ENCODE measurements around the gene SEC16A.

Gene SEC16A

DNA sequence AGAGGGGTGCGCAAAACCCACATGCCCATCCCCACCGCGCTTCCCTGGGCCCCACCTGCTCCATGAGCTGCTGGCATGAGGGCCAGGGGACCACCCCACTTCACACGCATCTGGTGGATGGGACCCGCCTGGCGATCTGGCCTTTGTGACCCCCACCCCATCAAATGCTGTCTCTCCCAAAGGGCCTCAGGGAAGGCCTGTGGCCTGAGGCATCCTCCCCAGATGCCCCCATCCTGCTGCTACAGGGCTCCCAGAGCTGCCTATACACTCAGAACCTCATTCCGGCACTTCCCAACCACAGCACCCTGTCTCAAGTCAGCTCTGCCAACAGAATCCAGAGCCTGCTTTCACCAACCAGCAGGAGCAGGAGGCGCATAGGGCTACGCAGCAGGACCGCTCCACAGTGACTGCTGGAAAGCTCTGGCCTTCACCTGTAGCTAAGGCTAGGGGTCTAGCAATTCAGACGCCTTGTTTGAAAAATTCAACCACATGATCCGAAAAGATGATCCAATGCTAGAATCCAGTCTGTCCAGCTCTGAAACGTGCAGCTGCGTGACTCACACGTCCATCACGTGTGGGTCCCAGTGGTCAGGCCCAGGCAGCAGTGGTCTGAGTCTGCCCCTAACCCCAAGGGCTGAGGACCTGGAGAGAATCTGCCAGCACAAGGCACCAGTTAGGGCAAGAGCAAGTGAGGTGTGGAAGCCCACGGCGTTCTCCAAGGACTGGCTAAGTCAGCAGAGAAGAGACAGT is 81.5 kb downstream of the SEC16A start:
- no peak for DNase-seq (ENCODE audit: low read depth in 2 of 2)

DNA sequence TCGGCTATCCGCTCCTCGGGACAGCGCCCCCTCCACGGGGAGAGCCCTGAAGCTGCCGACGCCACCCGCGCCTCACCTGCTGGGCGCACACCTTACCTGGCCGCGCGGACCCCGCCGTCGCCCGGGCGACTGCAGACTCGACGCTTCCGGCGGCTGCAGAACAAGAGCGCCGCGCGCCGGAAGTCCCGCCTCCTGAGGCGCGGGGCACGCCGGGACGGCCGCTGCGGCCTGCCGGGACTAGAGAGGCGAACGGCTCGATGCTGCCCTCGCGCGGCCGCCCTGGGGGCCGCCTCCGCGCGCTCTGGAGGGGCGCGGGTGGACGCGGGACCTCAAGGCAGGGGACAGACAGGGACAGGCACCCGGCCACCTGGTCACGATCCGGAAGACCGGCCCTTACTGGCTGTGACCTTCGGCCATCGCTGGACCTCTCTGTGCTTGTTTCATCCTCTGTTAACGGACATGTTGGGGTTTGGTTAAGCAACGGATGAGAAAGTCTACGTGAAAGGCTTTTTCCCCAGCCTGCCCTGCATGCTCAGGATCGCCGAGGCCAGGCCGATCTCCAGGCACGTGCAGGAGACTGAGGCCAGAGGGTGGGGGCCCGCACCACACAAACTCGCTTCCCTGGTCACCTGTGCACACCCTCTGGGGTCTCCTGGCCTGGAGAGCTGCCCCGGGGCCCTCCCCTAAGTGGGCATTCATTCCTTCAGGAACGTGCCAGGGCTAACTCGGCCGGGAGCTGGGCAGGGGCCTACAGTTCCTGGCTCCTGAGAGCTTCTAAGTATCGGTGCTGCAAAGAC is 82.6 kb downstream of the SEC16A start, which contains the start of gene SNAPC4:
Gene SNAPC4 (minus strand): TSS at position 133 of the 797 bp plus-strand sequence. CDS start 1,742 bp downstream, outside the sequence.
- DNase-seq (ENCODE audit: low read depth in 2 of 2): peak; percentile 80 to 84

DNA sequence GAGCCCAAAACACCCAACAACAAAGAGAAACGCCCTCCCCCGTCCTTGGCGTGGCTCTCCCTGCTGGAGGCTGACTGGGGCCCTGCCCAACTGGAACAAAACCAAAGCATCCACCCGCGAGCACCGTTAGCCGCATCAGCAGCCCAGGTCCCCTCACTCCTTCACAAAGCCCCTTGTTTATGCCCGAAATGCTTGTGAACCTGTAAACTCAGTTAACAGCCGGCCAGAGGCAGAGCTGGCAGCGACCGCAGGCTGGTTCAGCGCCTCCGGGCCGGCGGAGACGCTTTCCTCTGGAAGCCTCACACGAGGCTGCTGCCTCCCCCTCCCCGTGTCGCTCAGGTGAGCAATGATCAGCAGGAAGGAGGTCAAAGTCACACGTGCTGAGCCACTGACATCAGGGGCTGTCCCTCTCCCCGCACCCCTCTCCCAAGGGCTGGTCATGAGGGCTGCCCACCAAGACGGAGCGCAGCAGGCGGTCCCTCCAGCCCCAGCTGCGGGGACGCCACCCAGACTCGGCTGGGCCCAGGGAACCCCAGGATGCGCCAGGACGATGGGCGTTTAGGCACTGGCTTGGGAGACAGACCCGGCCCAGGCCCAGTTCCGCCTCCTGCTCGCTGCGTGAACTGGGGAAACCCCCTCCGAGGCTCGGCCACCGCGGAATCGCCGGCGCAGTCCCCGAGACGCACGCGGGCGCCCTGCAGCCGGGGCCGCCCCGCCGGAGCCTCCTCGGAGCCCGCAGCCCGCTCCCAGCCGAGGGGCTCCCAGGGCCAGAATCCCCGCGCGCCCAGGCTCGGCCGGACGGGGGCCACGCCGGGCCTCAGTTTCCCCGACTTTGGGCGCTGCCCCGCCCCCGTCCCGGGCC is 83.4 kb downstream of the SEC16A start:
- no peak for DNase-seq (ENCODE audit: low read depth in 2 of 2)

DNA sequence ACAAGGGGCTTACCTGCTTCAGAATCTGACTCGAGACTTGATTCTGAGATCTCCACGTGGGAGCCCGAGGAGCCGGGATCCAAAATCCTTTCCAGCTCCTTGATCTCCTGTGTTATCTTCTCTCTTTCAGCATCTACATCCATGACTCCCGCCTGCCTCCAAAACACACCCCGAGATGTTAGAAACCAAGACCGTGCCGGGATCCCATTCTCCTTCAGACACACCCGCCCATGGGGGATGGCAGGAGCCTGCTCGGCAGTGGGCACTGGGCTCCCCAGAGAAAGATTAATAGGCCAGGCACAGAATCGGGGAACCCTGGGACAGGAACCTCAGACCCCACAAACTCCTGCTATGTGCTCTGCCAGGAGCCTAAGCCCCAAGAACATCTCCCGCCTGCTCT is 84.6 kb downstream of the SEC16A start:
- no peak for DNase-seq (ENCODE audit: low read depth in 2 of 2)

DNA sequence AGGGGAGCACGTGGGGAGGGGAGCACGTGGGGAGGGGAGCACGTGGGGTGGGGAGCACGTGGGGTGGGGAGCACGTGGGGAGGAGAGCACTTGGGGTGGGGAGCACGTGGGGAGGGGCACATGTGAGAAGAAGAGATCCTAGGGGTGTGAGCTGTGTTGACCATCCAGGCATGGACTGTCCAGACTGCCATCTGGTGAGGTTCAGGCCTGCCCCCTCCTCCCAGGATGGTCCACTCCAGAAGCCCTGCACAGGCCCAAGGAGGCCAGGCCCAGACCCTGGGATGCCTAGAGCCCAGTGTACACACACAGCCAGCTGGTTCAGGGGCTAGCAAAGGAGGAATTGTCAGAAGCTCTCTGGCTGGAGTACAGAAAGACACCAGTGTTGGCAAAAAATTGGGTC is 85.2 kb downstream of the SEC16A start:
- DNase-seq (ENCODE audit: low read depth in 2 of 2): no peak

DNA sequence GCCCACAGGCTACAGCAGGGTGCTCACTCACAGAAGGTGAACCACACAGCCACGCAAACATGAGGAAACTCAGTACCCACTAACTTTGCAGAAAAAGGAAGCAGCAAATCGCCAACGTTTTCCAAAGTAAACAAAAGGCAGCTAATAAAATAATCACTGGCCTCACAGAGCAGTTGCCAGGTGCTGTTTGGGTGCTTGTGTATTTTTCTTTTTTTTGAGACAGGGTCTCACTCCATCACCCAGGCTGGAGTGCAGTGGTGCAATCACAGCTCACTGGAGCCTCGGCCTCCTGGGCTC is 86.7 kb downstream of the SEC16A start:
- DNase-seq (ENCODE audit: low read depth in 2 of 2): no peak

DNA sequence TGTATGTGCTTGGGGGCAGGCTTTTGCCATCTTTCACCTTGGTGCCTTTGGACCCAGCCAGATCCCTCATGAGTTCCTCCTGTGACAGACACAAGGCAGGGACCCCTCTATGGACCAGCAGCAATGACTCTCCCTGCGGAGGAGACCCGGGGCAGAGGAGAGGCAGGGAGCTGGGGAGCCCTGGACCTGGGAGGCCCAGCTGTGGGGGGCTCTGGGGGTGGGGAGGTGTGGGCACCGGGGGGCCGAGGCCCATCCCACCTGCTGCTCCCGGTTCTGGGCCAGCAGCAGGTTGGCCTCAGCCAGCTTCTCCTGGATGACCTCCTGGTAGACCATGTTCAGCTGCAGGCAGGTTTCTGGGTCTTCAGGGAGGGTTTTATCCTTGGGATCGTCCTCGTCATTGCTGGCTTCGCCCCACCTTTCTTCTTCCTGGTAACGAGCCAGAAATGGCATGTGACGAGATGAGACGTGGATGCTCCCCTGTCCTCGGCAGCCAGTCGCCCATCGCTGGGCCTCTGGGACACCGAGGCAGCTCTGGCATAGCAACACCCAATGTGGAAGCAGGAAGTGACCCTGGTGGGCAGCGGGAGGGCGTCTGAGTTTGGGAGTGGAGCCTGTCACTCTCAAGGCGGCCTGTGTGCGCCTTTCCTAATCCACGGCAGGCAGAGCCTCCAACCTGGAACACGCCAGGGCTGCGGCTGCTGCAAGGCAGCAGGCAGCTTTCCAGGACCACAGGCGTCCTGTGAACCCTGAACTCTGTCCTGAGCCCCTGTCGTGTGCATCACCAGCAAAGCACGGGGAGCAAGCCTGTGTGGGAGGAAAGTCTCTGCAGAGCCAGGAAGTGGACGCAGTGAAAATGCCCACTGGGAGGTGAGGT is 87.3 kb downstream of the SEC16A start:
- no peak for DNase-seq (ENCODE audit: low read depth in 2 of 2)

DNA sequence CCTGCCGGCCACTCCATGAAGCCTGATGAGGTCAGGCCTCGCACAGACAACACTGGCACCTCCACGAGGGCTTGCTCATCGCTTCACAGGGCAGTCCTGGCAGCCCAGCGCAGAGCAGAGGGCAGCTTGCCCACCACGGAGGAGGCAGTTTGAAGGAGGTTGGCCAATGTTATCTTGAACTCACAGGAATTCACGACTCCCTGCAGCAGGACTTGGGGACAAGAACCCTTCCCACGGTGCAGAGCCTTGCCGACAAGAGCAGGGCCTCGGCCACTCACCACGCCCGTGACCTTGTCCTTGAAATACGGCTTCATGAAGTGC is 87.9 kb downstream of the SEC16A start:
- no peak for DNase-seq (ENCODE audit: low read depth in 2 of 2)

DNA sequence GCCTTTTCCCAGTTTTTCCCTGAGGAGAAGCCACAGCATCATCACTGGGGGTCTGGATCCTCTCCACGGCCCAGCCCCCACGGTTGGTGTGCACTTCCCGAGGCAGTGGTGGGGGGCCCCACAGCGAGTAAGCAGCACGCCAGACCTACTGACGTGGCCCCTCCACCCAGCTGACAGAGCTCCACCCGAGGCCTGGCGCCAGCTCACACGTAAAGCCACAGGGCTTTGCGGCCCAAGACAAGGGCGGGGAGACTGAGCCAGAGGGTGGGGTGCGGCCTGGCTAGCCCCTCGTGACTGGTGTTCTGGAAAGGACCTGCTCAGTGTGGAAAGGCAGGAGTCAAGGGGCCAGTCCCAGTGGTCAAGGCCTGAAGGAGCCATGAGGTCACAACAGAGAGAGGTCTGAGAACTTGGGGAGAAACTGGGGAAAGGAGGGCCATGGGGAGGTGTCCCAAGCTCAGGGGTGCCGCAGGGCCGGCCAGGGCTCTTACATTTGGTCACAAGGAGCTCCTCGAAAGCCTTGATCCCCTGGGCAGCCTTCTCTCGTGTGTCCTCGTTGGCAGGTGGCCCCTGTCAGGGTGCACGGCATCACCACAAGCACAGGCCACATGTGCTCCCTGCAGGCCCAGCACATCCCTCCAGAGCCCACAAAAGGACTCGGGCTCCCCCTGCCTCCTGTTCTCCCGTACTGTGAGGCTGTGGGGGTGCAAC is 88.4 kb downstream of the SEC16A start:
- DNase-seq (ENCODE audit: low read depth in 2 of 2): no peak

DNA sequence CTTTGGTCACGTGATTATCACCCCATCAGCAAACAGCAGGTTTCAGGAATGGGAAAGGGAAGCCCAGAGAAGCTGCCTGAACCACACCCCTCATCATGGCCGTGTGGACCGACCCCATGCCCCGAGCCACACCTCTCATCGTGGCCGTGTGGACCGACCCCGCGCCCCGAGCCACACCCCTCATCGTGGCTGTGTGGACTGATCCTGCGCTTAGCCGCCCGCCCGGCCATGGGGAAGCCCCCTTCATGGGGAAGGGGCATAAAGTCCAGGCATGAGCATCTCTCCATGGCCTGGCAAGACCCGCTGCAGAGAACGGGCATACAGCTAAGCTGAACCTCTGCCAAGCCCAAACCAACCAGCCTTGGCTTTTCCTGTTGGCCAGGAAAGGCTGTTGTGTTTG is 89.3 kb downstream of the SEC16A start:
- no peak for DNase-seq (ENCODE audit: low read depth in 2 of 2)

DNA sequence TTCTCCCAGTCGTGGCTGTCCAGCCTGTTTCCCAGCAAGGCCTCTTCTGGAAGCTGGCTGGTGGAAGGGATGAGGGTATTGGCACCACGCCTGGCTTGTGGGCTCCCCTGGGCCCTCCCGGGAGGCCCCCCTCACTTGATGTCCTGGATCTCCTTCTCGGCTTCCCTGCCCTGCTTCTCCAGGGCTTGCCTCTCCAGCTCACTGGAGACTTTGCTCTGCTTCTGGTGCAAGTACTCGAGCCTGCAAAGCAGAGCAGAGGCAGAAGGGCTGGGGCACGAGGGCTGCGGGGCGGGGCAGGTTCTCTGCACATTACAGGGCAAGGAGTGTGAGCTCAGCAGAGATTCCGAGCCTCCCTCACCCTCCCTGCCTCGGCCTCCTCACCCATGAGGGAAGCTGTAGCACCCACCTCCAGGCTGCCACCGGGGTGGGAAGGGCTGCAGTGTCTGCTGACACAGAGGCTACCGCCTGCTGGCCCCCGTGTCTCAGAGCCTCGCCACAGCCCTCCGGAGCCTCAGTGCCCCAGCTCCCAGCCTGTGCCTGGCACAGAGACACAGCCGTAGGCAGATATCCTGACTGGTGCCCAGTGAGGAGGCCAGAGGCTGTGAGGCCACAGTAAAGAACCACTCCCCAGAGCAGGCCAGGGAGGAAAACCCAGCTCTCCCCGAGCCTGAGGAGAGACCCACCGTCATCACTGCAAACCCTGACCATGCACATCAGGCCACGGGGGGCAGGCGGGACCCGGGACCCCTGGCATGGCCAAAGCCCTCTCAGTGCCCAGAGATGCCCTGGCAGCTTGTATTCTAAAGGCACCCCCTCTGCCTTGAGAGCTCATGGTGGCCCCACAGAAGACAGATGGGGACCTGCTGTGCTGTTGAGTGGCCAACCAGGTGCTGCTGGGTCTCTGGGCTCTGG is 90.0 kb downstream of the SEC16A start:
- no peak for DNase-seq (ENCODE audit: low read depth in 2 of 2)

DNA sequence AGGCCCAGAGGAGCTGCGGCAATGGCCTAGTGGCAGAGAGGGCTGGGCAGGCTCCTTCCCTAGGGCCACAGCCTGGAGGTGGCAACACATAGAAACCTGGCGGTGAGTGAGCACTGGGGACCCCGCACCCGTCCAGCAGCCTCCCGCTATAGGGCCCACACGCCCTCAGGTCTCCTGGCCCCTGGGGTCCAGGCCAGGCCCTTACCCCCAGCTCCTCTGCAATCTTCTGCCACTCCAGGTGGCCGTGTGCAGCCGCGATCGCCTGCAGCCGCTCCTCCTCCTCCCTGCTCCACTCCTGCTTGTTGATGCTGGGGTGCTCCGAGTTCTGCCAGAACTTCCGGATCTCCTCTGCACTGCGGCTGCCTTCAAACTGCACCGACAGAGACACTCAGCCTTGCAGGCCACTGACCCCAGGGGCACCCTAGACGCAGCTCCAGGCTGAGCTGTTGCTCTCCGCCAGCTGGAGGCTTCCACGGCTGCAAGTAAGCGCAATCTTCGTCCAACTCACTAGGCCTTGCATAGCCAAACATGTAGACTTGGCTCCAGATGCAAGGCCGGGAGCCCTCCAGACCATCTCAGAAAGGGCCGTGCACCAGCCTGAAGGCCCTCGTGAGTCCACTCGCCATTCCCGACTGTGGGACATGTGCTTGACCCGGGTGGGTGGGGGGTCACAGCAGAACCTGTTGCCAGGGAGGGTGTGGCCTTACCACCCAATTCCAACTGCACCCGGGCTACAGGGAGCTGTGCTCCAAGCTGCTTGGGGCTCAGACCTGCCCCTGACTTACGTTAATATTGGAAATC is 90.9 kb downstream of the SEC16A start:
- DNase-seq (ENCODE audit: low read depth in 2 of 2): no peak

Measured in stimulated activated CD8-positive, alpha-beta memory T cell treated with anti-CD3 and anti-CD28 coated beads, Interleukin-2, amount 100 ng/mL, for 48 hours (primary cell).